Right renal pelvis (tissue), 4 donors: ENCODE measurements around the gene WWOX. TPM values are rescaled to one million over a fixed set of nuclear protein-coding genes. Genes with fewer than 3 reads are reported as not detected.
"Not testable (repeated sequence)": the region's sequence is repeated elsewhere in the genome, so short reads cannot be mapped to it uniquely, and the experiment has no call there.

Experiments
- DNase-seq, 4 donors: peaks; one replicate each; pipeline ENCODE4 v3.0.0-alpha.2; 2013; ENCODE audit warnings: low read depth in 4 of 4, low spot score in 3 of 4, missing footprints in 1 of 4
- polyA plus RNA-seq, 4 donors: library from polyadenylated mRNA; unstranded; fragments of 120-200 nt; gene quantifications; one replicate each; pipeline ENCODE4 v1.2.1, GENCODE V29; 2013; ENCODE audit not compliant: insufficient read length in 4 of 4

The WWOX gene
- polyA plus RNA-seq, 4 donors, result 36.7 to 43.9 (median 38.5) TPM

GRCh38 chr16:79217375-79218011 lies 1118.0 kb downstream of the WWOX start:
- DNase-seq, result no peak

- no peak for DNase-seq
Observed at GRCh38 chr16:79218351-79218750, 1118.9 kb downstream of the WWOX start.

- not testable (repeated sequence) for DNase-seq
Observed at GRCh38 chr16:79225994-79226393, 1126.5 kb downstream of the WWOX start.

GRCh38 chr16:79229361-79229760 lies 1129.9 kb downstream of the WWOX start:
- DNase-seq, result peak; percentile 7 to 28 (median 26)

- DNase-seq, result not testable (repeated sequence)
Observed at GRCh38 chr16:79245700-79246099, 1146.2 kb downstream of the WWOX start.

GRCh38 chr16:79247386-79247785 lies 1147.9 kb downstream of the WWOX start:
- no peak for DNase-seq

GRCh38 chr16:79248351-79248750 lies 1148.9 kb downstream of the WWOX start:
- no peak for DNase-seq

- no peak for DNase-seq
Observed at GRCh38 chr16:79250502-79251098, 1151.1 kb downstream of the WWOX start.

GRCh38 chr16:79253100-79253631 lies 1153.7 kb downstream of the WWOX start:
- DNase-seq, result no peak

- DNase-seq, result no peak
Observed at GRCh38 chr16:79257953-79258490, 1158.6 kb downstream of the WWOX start.

- not testable (repeated sequence) for DNase-seq
Observed at GRCh38 chr16:79260890-79261289, 1161.4 kb downstream of the WWOX start.

- peak in 3 of 4 donors; percentile 9 to 37 (median 26) for DNase-seq
Observed at GRCh38 chr16:79261481-79261940, 1162.1 kb downstream of the WWOX start.

- no peak for DNase-seq
Observed at GRCh38 chr16:79261944-79262552, 1162.6 kb downstream of the WWOX start.

Other genes starting within 250 kb of the WWOX start
- gene CLEC3A, start 77.1 kb upstream of the WWOX start, polyA plus RNA-seq, result under 1 TPM in 3 of 4 donors, not detected in 1; 0.09 to 0.14 (median 0.11) TPM